K562 (cell line): Measurements from ENCODE around the gene CD4. TPM values are rescaled to one million over a fixed set of nuclear protein-coding genes. Genes with fewer than 3 reads are reported as not detected.

Experiments
- C11orf30 ChIP-seq: fragments of 450-650 bp; IDR thresholded peaks from 2 replicates; pipeline ENCODE4 v1.6.1; 2016; ENCODE audit warnings: low read depth, mild to moderate bottlenecking
- FOXM1 ChIP-seq, 2 experiments: fragments of 450-650 bp in 1 of 2; sonication (generic) in 1 of 2; formaldehyde crosslinking in 1 of 2; IDR thresholded peaks; 2 replicates each; pipeline versions ENCODE4 v1.6.1 to v1.9.0; 2017 to 2022; ENCODE audit warnings: low read depth in 2 of 2, mild to moderate bottlenecking in 2 of 2, missing genetic modification reagents in 1 of 2, moderate library complexity in 1 of 2
- KDM5B ChIP-seq: fragments of 200-600 bp; sonication (generic); IDR thresholded peaks from 2 replicates; pipeline ENCODE4 v1.6.1; 2012; ENCODE audit warnings: low read depth, mild to moderate bottlenecking, moderate library complexity, low read length, control low read depth, inconsistent platforms; ENCODE audit not compliant: insufficient replicate concordance
- L3MBTL2 ChIP-seq: fragments of 450-650 bp; IDR thresholded peaks from 2 replicates; pipeline ENCODE4 v1.6.1; 2016; ENCODE audit warnings: mild to moderate bottlenecking, moderate library complexity
- LCOR ChIP-seq: sonication (generic); formaldehyde crosslinking; IDR thresholded peaks from 2 replicates; pipeline ENCODE4 v1.8.0; 2022; ENCODE audit warnings: mild to moderate bottlenecking, missing genetic modification reagents
- MAFG ChIP-seq: fragments of 450-650 bp; conservative IDR thresholded peaks from 2 replicates; pipeline ENCODE4 v1.6.1; 2016; ENCODE audit warnings: missing genetic modification characterization, missing compliant biosample characterization
- MTA3 ChIP-seq: fragments of 450-650 bp; formaldehyde crosslinking; IDR thresholded peaks from 2 replicates; pipeline ENCODE4 v1.6.1; 2017; ENCODE audit warnings: mild to moderate bottlenecking, borderline replicate concordance
- MYC ChIP-seq, 2 experiments: fragments of 250-450 bp in 1 of 2; sonication (Bioruptor Pico) in 1 of 2; IDR thresholded peaks; 2 replicates each; pipeline versions ENCODE4 v1.5.1 to v1.6.1; 2012 to 2021; ENCODE audit warnings: low read depth in 2 of 2, borderline replicate concordance in 1 of 2, improper control_type of control experiment in 1 of 2, low read length in 1 of 2, mild to moderate bottlenecking in 1 of 2, moderate library complexity in 1 of 2
- NR2C2 ChIP-seq, 2 experiments: fragments of 200-800 bp in 1 of 2; sonication (Bioruptor generic) in 1 of 2; sonication (generic) in 1 of 2; formaldehyde crosslinking in 1 of 2; IDR thresholded peaks; 2 replicates each; pipeline versions ENCODE4 v1.6.1 to v1.8.0; 2016 to 2022; ENCODE audit warnings: mild to moderate bottlenecking in 1 of 2, missing compliant biosample characterization in 1 of 2, missing genetic modification characterization in 1 of 2, missing genetic modification reagents in 1 of 2
- PHF8 ChIP-seq: fragments of 200-600 bp; sonication (generic); IDR thresholded peaks from 2 replicates; pipeline ENCODE4 v1.6.1; 2012; ENCODE audit warnings: mixed run types, mild to moderate bottlenecking, inconsistent platforms, low read length, moderate library complexity, borderline replicate concordance
- RFX1 ChIP-seq: fragments of 450-650 bp; IDR thresholded peaks from 2 replicates; pipeline ENCODE4 v1.6.1; 2016; ENCODE audit warnings: mild to moderate bottlenecking, moderate library complexity
- TBP ChIP-seq: optimal IDR thresholded peaks from 2 replicates; pipeline ENCODE3; 2011; ENCODE audit warnings: low read depth, low read length, improper control_type of control experiment
- ZNF24 ChIP-seq: fragments of 450-650 bp; IDR thresholded peaks from 2 replicates; pipeline ENCODE4 v1.6.1; 2016
- polyA plus RNA-seq, 8 experiments: library from polyadenylated mRNA; depleted of rRNA in 4 of 8; stranded (reverse) in 5 of 8; unstranded in 3 of 8; fragments of >200 nt; fragmentation: Nextera tagmentation in 2 of 8; fragmentation: Illumina TruSeq in 1 of 8; extraction: Ambion mirVana in 2 of 8; extraction: Trizol in 1 of 8; gene quantifications; 2 replicates each; pipeline versions ENCODE4 v1.2.1 to v1.2.3, GENCODE V29; 2011 to 2014; ENCODE audit warnings: inconsistent platforms in 1 of 8, missing spikeins in 1 of 8
- total RNA-seq, 7 experiments: library from RNA; depleted of rRNA in 6 of 7; stranded (reverse); fragments of >200 nt in 6 of 7; fragmentation: Illumina TruSeq in 2 of 7; extraction: Trizol in 2 of 7; gene quantifications; 2 replicates each; pipeline versions ENCODE4 v1.2.1 to v1.2.3, GENCODE V29; 2011 to 2021; ENCODE audit warnings: low replicate concordance in 1 of 7
- TF ChIP-seq, protein P1 (sequence below): fragments of 250-450 bp; sonication (Bioruptor Pico); IDR thresholded peaks from 2 replicates; pipeline ENCODE4 v1.8.0; 2022; ENCODE audit warnings: inconsistent platforms, mild to moderate bottlenecking, moderate library complexity, borderline replicate concordance
- TF ChIP-seq, protein P2 (sequence below): sonication (generic); formaldehyde crosslinking; IDR thresholded peaks from 2 replicates; pipeline ENCODE4 v1.8.0; 2022; ENCODE audit warnings: mild to moderate bottlenecking, low read depth, missing genetic modification reagents
- TF ChIP-seq, protein P3 (sequence below): sonication (generic); formaldehyde crosslinking; IDR thresholded peaks from 2 replicates; pipeline ENCODE4 v1.9.0; 2022; ENCODE audit warnings: mild to moderate bottlenecking, missing genetic modification reagents
- TF ChIP-seq, protein P4 (sequence below): sonication (generic); formaldehyde crosslinking; IDR thresholded peaks from 2 replicates; pipeline ENCODE4 v1.4.0; 2020; ENCODE audit warnings: mild to moderate bottlenecking, missing genetic modification reagents

Gene CD4
- total and polyA plus RNA-seq, 9 of the 15 experiments (the other 6 are each of a cell fraction or from before 2014, with no cell fraction given): 0.06 to 0.27 (median 0.09) TPM; not detected in 5

DNA sequence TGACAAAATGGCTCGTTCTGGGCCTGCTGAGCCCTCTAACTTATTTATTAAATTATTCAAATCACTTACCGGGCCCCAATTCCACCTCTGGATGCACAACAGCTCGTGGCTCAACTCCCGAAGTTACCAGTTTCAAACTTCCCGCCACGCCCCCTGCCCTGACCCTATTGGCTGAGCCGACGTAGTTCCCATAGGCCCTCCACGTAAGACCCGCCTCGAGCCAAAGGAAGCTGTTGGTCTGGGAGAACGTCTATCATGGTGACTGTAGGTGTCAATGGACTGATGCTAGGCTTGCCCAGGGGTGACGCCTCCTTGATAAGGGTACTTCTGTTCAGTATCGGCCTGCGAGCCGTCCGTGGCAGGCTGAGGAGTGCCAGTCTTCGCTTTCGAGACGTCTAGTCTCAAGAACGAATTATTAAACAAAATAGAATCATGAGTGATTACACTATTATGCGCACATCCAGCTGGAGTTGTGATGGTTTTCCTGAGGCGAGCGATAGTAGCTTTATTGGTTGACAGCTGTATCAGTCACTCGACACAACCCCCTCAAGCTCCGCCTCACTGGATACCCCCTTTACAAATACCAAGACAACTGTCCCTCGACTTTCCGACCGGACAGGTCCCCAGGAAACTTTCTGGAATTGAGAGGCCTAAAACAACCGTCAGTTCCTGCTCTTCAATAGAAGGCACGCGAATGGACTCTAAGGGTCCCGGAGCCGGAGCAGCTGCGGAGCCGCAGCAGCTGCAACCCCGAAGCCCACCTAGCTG lies 62.0 kb downstream of the CD4 start, which contains the start of gene CDCA3 (continued):
- TF ChIP-seq MTA3 (0 out of 2 replicates have a peak, but pooled peaks have one; percentile 23), PHF8 (peak; percentile 43), RFX1 (0 out of 2 replicates have a peak, but pooled peaks have one; percentile 15), LCOR (peak; percentile 20; the same call in 1 of the 2 replicates), C11orf30 (peak; percentile 53; the same call in 1 of the 2 replicates), FOXM1 (IDR thresholded peaks at IDR 0.05; ENCODE audit: low read depth) (peak; percentile 86), FOXM1 (CRISPR knock-in tag; IDR thresholded peaks at IDR 0.05; ENCODE audit: low read depth) (no peak), KDM5B (peak; percentile 65), NR2C2 (CRISPR knock-in tag; IDR thresholded peaks at IDR 0.05) (peak; percentile 61; the same call in 1 of the 2 replicates), NR2C2 (tag; IDR thresholded peaks at IDR 0.05) (no peak), ZNF24 (no peak), TBP (peak; percentile 75), MYC (IDR thresholded peaks at IDR 0.05; ENCODE audit: low read depth, low read length) (peak; percentile 74; the same call in 1 of the 2 replicates), MYC (CRISPR knock-in tag; IDR thresholded peaks at IDR 0.05; ENCODE audit: borderline replicate concordance, low read depth) (no peak), MAFG (tag) (no peak), L3MBTL2 (peak; percentile 86)
- TF ChIP-seq, protein P1, sequence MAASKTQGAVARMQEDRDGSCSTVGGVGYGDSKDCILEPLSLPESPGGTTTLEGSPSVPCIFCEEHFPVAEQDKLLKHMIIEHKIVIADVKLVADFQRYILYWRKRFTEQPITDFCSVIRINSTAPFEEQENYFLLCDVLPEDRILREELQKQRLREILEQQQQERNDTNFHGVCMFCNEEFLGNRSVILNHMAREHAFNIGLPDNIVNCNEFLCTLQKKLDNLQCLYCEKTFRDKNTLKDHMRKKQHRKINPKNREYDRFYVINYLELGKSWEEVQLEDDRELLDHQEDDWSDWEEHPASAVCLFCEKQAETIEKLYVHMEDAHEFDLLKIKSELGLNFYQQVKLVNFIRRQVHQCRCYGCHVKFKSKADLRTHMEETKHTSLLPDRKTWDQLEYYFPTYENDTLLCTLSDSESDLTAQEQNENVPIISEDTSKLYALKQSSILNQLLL: no peak
- TF ChIP-seq, protein P2, sequence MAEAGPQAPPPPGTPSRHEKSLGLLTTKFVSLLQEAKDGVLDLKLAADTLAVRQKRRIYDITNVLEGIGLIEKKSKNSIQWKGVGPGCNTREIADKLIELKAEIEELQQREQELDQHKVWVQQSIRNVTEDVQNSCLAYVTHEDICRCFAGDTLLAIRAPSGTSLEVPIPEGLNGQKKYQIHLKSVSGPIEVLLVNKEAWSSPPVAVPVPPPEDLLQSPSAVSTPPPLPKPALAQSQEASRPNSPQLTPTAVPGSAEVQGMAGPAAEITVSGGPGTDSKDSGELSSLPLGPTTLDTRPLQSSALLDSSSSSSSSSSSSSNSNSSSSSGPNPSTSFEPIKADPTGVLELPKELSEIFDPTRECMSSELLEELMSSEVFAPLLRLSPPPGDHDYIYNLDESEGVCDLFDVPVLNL (CRISPR knock-in tag): peak; percentile 100
- TF ChIP-seq, protein P3, sequence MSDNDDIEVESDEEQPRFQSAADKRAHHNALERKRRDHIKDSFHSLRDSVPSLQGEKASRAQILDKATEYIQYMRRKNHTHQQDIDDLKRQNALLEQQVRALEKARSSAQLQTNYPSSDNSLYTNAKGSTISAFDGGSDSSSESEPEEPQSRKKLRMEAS: peak; percentile 65; the same call in 1 of the 2 replicates
- TF ChIP-seq, protein P4, sequence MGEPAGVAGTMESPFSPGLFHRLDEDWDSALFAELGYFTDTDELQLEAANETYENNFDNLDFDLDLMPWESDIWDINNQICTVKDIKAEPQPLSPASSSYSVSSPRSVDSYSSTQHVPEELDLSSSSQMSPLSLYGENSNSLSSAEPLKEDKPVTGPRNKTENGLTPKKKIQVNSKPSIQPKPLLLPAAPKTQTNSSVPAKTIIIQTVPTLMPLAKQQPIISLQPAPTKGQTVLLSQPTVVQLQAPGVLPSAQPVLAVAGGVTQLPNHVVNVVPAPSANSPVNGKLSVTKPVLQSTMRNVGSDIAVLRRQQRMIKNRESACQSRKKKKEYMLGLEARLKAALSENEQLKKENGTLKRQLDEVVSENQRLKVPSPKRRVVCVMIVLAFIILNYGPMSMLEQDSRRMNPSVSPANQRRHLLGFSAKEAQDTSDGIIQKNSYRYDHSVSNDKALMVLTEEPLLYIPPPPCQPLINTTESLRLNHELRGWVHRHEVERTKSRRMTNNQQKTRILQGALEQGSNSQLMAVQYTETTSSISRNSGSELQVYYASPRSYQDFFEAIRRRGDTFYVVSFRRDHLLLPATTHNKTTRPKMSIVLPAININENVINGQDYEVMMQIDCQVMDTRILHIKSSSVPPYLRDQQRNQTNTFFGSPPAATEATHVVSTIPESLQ (CRISPR knock-in tag): 0 out of 2 replicates have a peak, but pooled peaks have one; percentile 63
